MM.1S (cell line): ENCODE results near the gene EEF2KMT.
"Not testable (repeated sequence)": the region's sequence is repeated elsewhere in the genome, so short reads cannot be mapped to it uniquely, and the experiment has no call there.

ENCODE experiments used
- DNase-seq: peaks from one replicate; pipeline ENCODE4 v3.0.0-alpha.2; 2015
- H2AFZ ChIP-seq: fragments of 300-600 bp; sonication (generic); 2 replicates; pipeline ENCODE4 v1.6.0; 2016; ENCODE audit warnings: antibody characterized with exemption, low read length
- H3F3A ChIP-seq: fragments of 300-600 bp; sonication (generic); 2 replicates; pipeline ENCODE4 v1.6.1; 2016; ENCODE audit warnings: mild to moderate bottlenecking, antibody characterized with exemption, low read length, moderate library complexity, mixed read lengths; ENCODE audit not compliant: insufficient read depth
- H3K27ac ChIP-seq: fragments of 300-600 bp; sonication (generic); 2 replicates; pipeline ENCODE4 v1.5.1; 2016; ENCODE audit warnings: mild to moderate bottlenecking, low read length
- H3K27me3 ChIP-seq: fragments of 300-600 bp; sonication (generic); replicated peaks from 2 replicates; pipeline ENCODE4 v1.6.0; 2016; ENCODE audit warnings: low read length; ENCODE audit not compliant: insufficient read depth
- H3K36me3 ChIP-seq: fragments of 300-600 bp; sonication (generic); replicated peaks from 2 replicates; pipeline ENCODE4 v1.6.1; 2016; ENCODE audit warnings: mild to moderate bottlenecking, low read length, mixed read lengths; ENCODE audit not compliant: insufficient read depth
- H3K4me1 ChIP-seq: fragments of 300-600 bp; sonication (generic); 2 replicates; pipeline ENCODE4 v1.6.1; 2016; ENCODE audit warnings: low read length, mixed read lengths
- H3K4me2 ChIP-seq: fragments of 300-600 bp; sonication (generic); 2 replicates; pipeline ENCODE4 v1.6.0; 2016; ENCODE audit warnings: low read depth, low read length
- H3K4me3 ChIP-seq: fragments of 300-600 bp; sonication (generic); 2 replicates; pipeline ENCODE4 v1.5.1; 2016; ENCODE audit warnings: low read length, mixed read lengths
- H3K79me2 ChIP-seq: fragments of 300-600 bp; sonication (generic); 2 replicates; pipeline ENCODE4 v1.6.1; 2016; ENCODE audit warnings: mixed run types, low read length, mixed read lengths
- H3K9ac ChIP-seq: fragments of 300-600 bp; sonication (generic); 2 replicates; pipeline ENCODE4 v1.6.1; 2016; ENCODE audit warnings: low read length, mixed read lengths
- H3K9me2 ChIP-seq: fragments of 300-600 bp; sonication (generic); replicated peaks from 2 replicates; pipeline ENCODE4 v1.6.1; 2016; ENCODE audit warnings: mild to moderate bottlenecking, low read length, mixed read lengths; ENCODE audit not compliant: insufficient read depth
- H3K9me3 ChIP-seq: fragments of 300-600 bp; sonication (generic); replicated peaks from 2 replicates; pipeline ENCODE4 v1.6.1; 2016; ENCODE audit warnings: mild to moderate bottlenecking, low read length, mixed read lengths; ENCODE audit not compliant: insufficient read depth
- H4K20me1 ChIP-seq: fragments of 300-600 bp; sonication (generic); 2 replicates; pipeline ENCODE4 v1.6.1; 2016; ENCODE audit warnings: mild to moderate bottlenecking, low read length, moderate library complexity, mixed read lengths; ENCODE audit not compliant: insufficient read depth
- CTCF ChIP-seq: fragments of 300-600 bp; sonication (generic); IDR thresholded peaks from 2 replicates; pipeline ENCODE4 v1.5.1; 2016; ENCODE audit warnings: antibody characterized with exemption, low read length, mixed read lengths
- EZH2 ChIP-seq: fragments of 300-600 bp; sonication (generic); optimal IDR thresholded peaks from 2 replicates; pipeline ENCODE3; 2017; ENCODE audit warnings: low read depth, mild to moderate bottlenecking, antibody characterized with exemption, low read length, mixed read lengths
- EZH2phosphoT487 ChIP-seq: fragments of 300-600 bp; sonication (generic); IDR thresholded peaks from 2 replicates; pipeline ENCODE4 v1.6.1; 2018; ENCODE audit warnings: antibody characterized with exemption, low read length

Gene EEF2KMT

GRCh38 chr16:5097470-5098220 lies at the start of gene EEF2KMT:
EEF2KMT (minus strand) TSS chr16:5097795; CDS start chr16:5097739, 56 bp downstream.
- Histone ChIP-seq H3K27ac (peak within 1 kb of the TSS; percentile 84), H3K4me3 (peak within 1 kb of the TSS; percentile 76), H2AFZ (peak within 1 kb of the TSS; percentile 63), H3K9ac (peak within 1 kb of the TSS; percentile 86), H3F3A (peaks cover 23% of the 10 kb centered on the region), H3K4me2 (peak within 1 kb of the TSS; percentile 74; the same call in 1 of the 2 replicates), H3K4me1 (peaks cover 17% of the 10 kb centered on the region)
- DNase-seq = peak; percentile 98
- H3K9me3 ChIP-seq, H3K27me3 ChIP-seq, H3K36me3 ChIP-seq, H3K79me2 ChIP-seq, H4K20me1 ChIP-seq, H3K9me2 ChIP-seq: not testable (repeated sequence)

GRCh38 chr16:5144621-5144956 lies 47.0 kb upstream of the EEF2KMT start:
- H3K9ac ChIP-seq, H3K4me1 ChIP-seq, H3K79me2 ChIP-seq, H4K20me1 ChIP-seq, H2AFZ ChIP-seq, H3K9me2 ChIP-seq, DNase-seq, H3F3A ChIP-seq, H3K27me3 ChIP-seq, H3K4me2 ChIP-seq, H3K4me3 ChIP-seq, H3K9me3 ChIP-seq, H3K27ac ChIP-seq, H3K36me3 ChIP-seq: not testable (repeated sequence)

- DNase-seq = no peak
- no peaks in the 10 kb centered on the region for H3K79me2 ChIP-seq
- no peak overlapping the region for H3K4me2 ChIP-seq
- H3K4me1 ChIP-seq = no peaks in the 10 kb centered on the region
- no peaks in the 10 kb centered on the region for H3F3A ChIP-seq
- no peak overlapping the region for H3K27ac ChIP-seq
- TF ChIP-seq EZH2 = no peak
- no peak for TF ChIP-seq EZH2phosphoT487
- no peak for TF ChIP-seq CTCF
- no peaks in the 10 kb centered on the region for H3K27me3 ChIP-seq
- H2AFZ ChIP-seq = no peak overlapping the region
- H3K9me2 ChIP-seq = no peaks in the 10 kb centered on the region
- H3K9me3 ChIP-seq = no peaks in the 10 kb centered on the region
- H4K20me1 ChIP-seq = no peaks in the 10 kb centered on the region
- no peak overlapping the region for H3K4me3 ChIP-seq
- no peak overlapping the region for H3K9ac ChIP-seq
- H3K36me3 ChIP-seq = no peaks in the 10 kb centered on the region
These were observed 46.4 kb upstream of the EEF2KMT start for GRCh38 chr16:5143761-5144620.

- not testable (repeated sequence) for H3K27me3 ChIP-seq, H3K4me3 ChIP-seq, H3K27ac ChIP-seq, H3K4me2 ChIP-seq, H3K36me3 ChIP-seq, H3K4me1 ChIP-seq, DNase-seq, H4K20me1 ChIP-seq, H3K9me2 ChIP-seq, H3F3A ChIP-seq, H3K9ac ChIP-seq, H3K79me2 ChIP-seq, H3K9me3 ChIP-seq, H2AFZ ChIP-seq
These were observed 42.6 kb upstream of the EEF2KMT start for GRCh38 chr16:5140151-5140550.

GRCh38 chr16:5134739-5135452 lies 37.3 kb upstream of the EEF2KMT start:
- not testable (repeated sequence) for H3K9ac ChIP-seq, H3K27ac ChIP-seq, H3K4me1 ChIP-seq

GRCh38 chr16:5132915-5133600 lies 35.5 kb upstream of the EEF2KMT start:
- H3K36me3 ChIP-seq, H3K27me3 ChIP-seq, H3K9ac ChIP-seq, H3K9me3 ChIP-seq, H3F3A ChIP-seq, DNase-seq, H3K9me2 ChIP-seq, H3K4me1 ChIP-seq, H3K4me3 ChIP-seq, H3K27ac ChIP-seq, H2AFZ ChIP-seq, H3K79me2 ChIP-seq, H3K4me2 ChIP-seq, H4K20me1 ChIP-seq: not testable (repeated sequence)

More at GRCh38 chr16:5134739-5135452, 37.3 kb upstream of the EEF2KMT start:
- H3K36me3 ChIP-seq, DNase-seq, H3K27me3 ChIP-seq, H3K9me2 ChIP-seq, H3K79me2 ChIP-seq, H2AFZ ChIP-seq, H3K9me3 ChIP-seq, H4K20me1 ChIP-seq, H3F3A ChIP-seq, H3K4me2 ChIP-seq, H3K4me3 ChIP-seq: not testable (repeated sequence)
